Measurements from ENCODE around the gene CNKSR1. TPM values are rescaled to one million over a fixed set of nuclear protein-coding genes. Genes with fewer than 3 reads are reported as not detected.

Gene CNKSR1
- total RNA-seq (1 to 10 TPM; 3.8 to 5.4 TPM), total RNA-seq (0.70 to 3.0 reads per million in 2 donors)

- DNase-seq (no peak), ATAC-seq (no peak)
- peaks cover 2% of the 10 kb centered on the region for H3K4me1 Mint-ChIP-seq
- H3K27me3 Mint-ChIP-seq = no peaks in the 10 kb centered on the region
- no peaks in the 10 kb centered on the region for H3K36me3 Mint-ChIP-seq (ENCODE audit: low read depth)
- H3K9me3 ChIP-seq (ENCODE audit: control insufficient read depth, low read length, poor library complexity, severe bottlenecking) = no peaks in the 10 kb centered on the region
- peak within 1 kb of the TSS; percentile 34 for H3K27ac Mint-ChIP-seq
- H3K4me3 Mint-ChIP-seq = no peak within 1 kb of the TSS
Observed at GRCh38 chr1:26177182-26177684, at the start of gene CNKSR1. CNKSR1 (plus strand) TSS chr1:26177491; CDS start chr1:26177548, 57 bp downstream.

- no peaks in the 10 kb centered on the region for H3K27me3 Mint-ChIP-seq
- ATAC-seq (no peak), DNase-seq (no peak)
- peaks cover 23% of the 10 kb centered on the region for H3K4me1 Mint-ChIP-seq
- H3K4me3 Mint-ChIP-seq = no peak overlapping the region
- no peak overlapping the region for H3K27ac Mint-ChIP-seq
- no peaks in the 10 kb centered on the region for H3K36me3 Mint-ChIP-seq (ENCODE audit: low read depth)
- no peaks in the 10 kb centered on the region for H3K9me3 ChIP-seq (ENCODE audit: control insufficient read depth, low read length, poor library complexity, severe bottlenecking)
Observed at GRCh38 chr1:26129778-26130177, 47.5 kb upstream of the CNKSR1 start.

- H3K4me1 Mint-ChIP-seq = peaks cover 21% of the 10 kb centered on the region
- H3K27ac Mint-ChIP-seq = no peak overlapping the region
- no peaks in the 10 kb centered on the region for H3K27me3 Mint-ChIP-seq
- DNase-seq = no peak
- H3K36me3 Mint-ChIP-seq (ENCODE audit: low read depth) = no peaks in the 10 kb centered on the region
- no peak for ATAC-seq
- H3K4me3 Mint-ChIP-seq = no peak overlapping the region
- no peaks in the 10 kb centered on the region for H3K9me3 ChIP-seq (ENCODE audit: control insufficient read depth, low read length, poor library complexity, severe bottlenecking)
Observed at GRCh38 chr1:26130695-26131094, 46.6 kb upstream of the CNKSR1 start.

- H3K9me3 ChIP-seq (ENCODE audit: control insufficient read depth, low read length, poor library complexity, severe bottlenecking) = no peaks in the 10 kb centered on the region
- ATAC-seq (no peak), DNase-seq (no peak)
- Mint-ChIP-seq H3K27ac (no peak overlapping the region), H3K36me3 (ENCODE audit: low read depth) (no peaks in the 10 kb centered on the region), H3K4me1 (peaks cover 12% of the 10 kb centered on the region), H3K27me3 (no peaks in the 10 kb centered on the region), H3K4me3 (no peak overlapping the region)
Observed at GRCh38 chr1:26132128-26132833, 45.0 kb upstream of the CNKSR1 start.

- no peaks in the 10 kb centered on the region for H3K9me3 ChIP-seq (ENCODE audit: control insufficient read depth, low read length, poor library complexity, severe bottlenecking)
- no peak overlapping the region for H3K4me3 Mint-ChIP-seq
- DNase-seq (no peak), ATAC-seq (no peak)
- no peak overlapping the region for H3K27ac Mint-ChIP-seq
- H3K4me1 Mint-ChIP-seq = peaks cover 7% of the 10 kb centered on the region
- H3K27me3 Mint-ChIP-seq = no peaks in the 10 kb centered on the region
- no peaks in the 10 kb centered on the region for H3K36me3 Mint-ChIP-seq (ENCODE audit: low read depth)
Observed at GRCh38 chr1:26132834-26133167, 44.5 kb upstream of the CNKSR1 start.

- Mint-ChIP-seq H3K4me3 (no peak overlapping the region), H3K4me1 (peaks cover 5% of the 10 kb centered on the region), H3K36me3 (ENCODE audit: low read depth) (no peaks in the 10 kb centered on the region), H3K27me3 (no peaks in the 10 kb centered on the region), H3K27ac (no peak overlapping the region)
- ATAC-seq = no peak
- DNase-seq = no peak
- no peaks in the 10 kb centered on the region for H3K9me3 ChIP-seq (ENCODE audit: control insufficient read depth, low read length, poor library complexity, severe bottlenecking)
Observed at GRCh38 chr1:26134466-26134865, 42.8 kb upstream of the CNKSR1 start.

GRCh38 chr1:26138974-26139558 lies 38.2 kb upstream of the CNKSR1 start:
- H3K36me3 Mint-ChIP-seq (ENCODE audit: low read depth) = no peaks in the 10 kb centered on the region
- DNase-seq = no peak
- H3K4me3 Mint-ChIP-seq = no peak overlapping the region
- no peaks in the 10 kb centered on the region for H3K27me3 Mint-ChIP-seq
- no peaks in the 10 kb centered on the region for H3K9me3 ChIP-seq (ENCODE audit: control insufficient read depth, low read length, poor library complexity, severe bottlenecking)
- no peak for ATAC-seq
- peak overlapping the region; percentile 24 for H3K27ac Mint-ChIP-seq
- H3K4me1 Mint-ChIP-seq = peaks cover 7% of the 10 kb centered on the region

- Mint-ChIP-seq H3K4me3 (no peak overlapping the region), H3K36me3 (ENCODE audit: low read depth) (peaks cover 3% of the 10 kb centered on the region), H3K27me3 (peaks cover 6% of the 10 kb centered on the region), H3K4me1 (peaks cover 9% of the 10 kb centered on the region), H3K27ac (no peak overlapping the region)
- no peak for DNase-seq
- ATAC-seq = no peak
- H3K9me3 ChIP-seq (ENCODE audit: control insufficient read depth, low read length, poor library complexity, severe bottlenecking) = no peaks in the 10 kb centered on the region
Observed at GRCh38 chr1:26142159-26142558, 35.1 kb upstream of the CNKSR1 start.

- peak overlapping the region; percentile 52 for H3K4me3 Mint-ChIP-seq
- H3K27ac Mint-ChIP-seq = no peak overlapping the region
- H3K4me1 Mint-ChIP-seq = peaks cover 4% of the 10 kb centered on the region
- H3K27me3 Mint-ChIP-seq = peaks cover 21% of the 10 kb centered on the region
- ATAC-seq = peak; percentile 95
- peak; percentile 55 to 67 (median 59) for DNase-seq
- H3K9me3 ChIP-seq (ENCODE audit: control insufficient read depth, low read length, poor library complexity, severe bottlenecking) = no peaks in the 10 kb centered on the region
- peaks cover 3% of the 10 kb centered on the region for H3K36me3 Mint-ChIP-seq (ENCODE audit: low read depth)
Observed at GRCh38 chr1:26145041-26145959, 32.0 kb upstream of the CNKSR1 start.

- no peak overlapping the region for H3K27ac Mint-ChIP-seq
- H3K4me1 Mint-ChIP-seq = peaks cover 4% of the 10 kb centered on the region
- H3K4me3 Mint-ChIP-seq = no peak overlapping the region
- H3K9me3 ChIP-seq (ENCODE audit: control insufficient read depth, low read length, poor library complexity, severe bottlenecking) = no peaks in the 10 kb centered on the region
- DNase-seq (no peak), ATAC-seq (no peak)
- H3K27me3 Mint-ChIP-seq = peaks cover 21% of the 10 kb centered on the region
- H3K36me3 Mint-ChIP-seq (ENCODE audit: low read depth) = peaks cover 3% of the 10 kb centered on the region
Observed at GRCh38 chr1:26145960-26146294, 31.4 kb upstream of the CNKSR1 start.

- Mint-ChIP-seq H3K4me1 (peaks cover 2% of the 10 kb centered on the region), H3K4me3 (no peak overlapping the region), H3K27me3 (peaks cover 27% of the 10 kb centered on the region), H3K36me3 (ENCODE audit: low read depth) (peaks cover 3% of the 10 kb centered on the region), H3K27ac (no peak overlapping the region)
- DNase-seq (no peak), ATAC-seq (no peak)
- H3K9me3 ChIP-seq (ENCODE audit: control insufficient read depth, low read length, poor library complexity, severe bottlenecking) = no peaks in the 10 kb centered on the region
Observed at GRCh38 chr1:26148887-26149286, 28.4 kb upstream of the CNKSR1 start.

GRCh38 chr1:26153966-26154532 lies 23.2 kb upstream of the CNKSR1 start:
- H3K36me3 Mint-ChIP-seq (ENCODE audit: low read depth) = no peaks in the 10 kb centered on the region
- no peaks in the 10 kb centered on the region for H3K9me3 ChIP-seq (ENCODE audit: control insufficient read depth, low read length, poor library complexity, severe bottlenecking)
- H3K27me3 Mint-ChIP-seq = peaks cover 45% of the 10 kb centered on the region
- no peak for DNase-seq
- no peak overlapping the region for H3K4me3 Mint-ChIP-seq
- peaks cover 4% of the 10 kb centered on the region for H3K4me1 Mint-ChIP-seq
- no peak for ATAC-seq
- no peak overlapping the region for H3K27ac Mint-ChIP-seq

GRCh38 chr1:26154750-26155149 lies 22.5 kb upstream of the CNKSR1 start:
- no peaks in the 10 kb centered on the region for H3K9me3 ChIP-seq (ENCODE audit: control insufficient read depth, low read length, poor library complexity, severe bottlenecking)
- no peak for ATAC-seq
- Mint-ChIP-seq H3K27ac (no peak overlapping the region), H3K4me3 (no peak overlapping the region), H3K36me3 (ENCODE audit: low read depth) (no peaks in the 10 kb centered on the region), H3K4me1 (peaks cover 4% of the 10 kb centered on the region), H3K27me3 (peaks cover 50% of the 10 kb centered on the region)
- DNase-seq = no peak

All from T-helper 17 cell (primary cell).